Femur (tissue), 1 donor: ENCODE measurements around the gene VAMP8.
"Not testable (repeated sequence)": the region's sequence is repeated elsewhere in the genome, so short reads cannot be mapped to it uniquely, and the experiment has no call there.

Experiments used
- DNase-seq: peaks from one replicate; pipeline ENCODE4 v3.0.0-alpha.2; 2017

Gene VAMP8

GRCh38 chr2:85583667-85584353 is 6.4 kb downstream of the VAMP8 start:
- no peak for DNase-seq

- peak; percentile 66 for DNase-seq
Observed at GRCh38 chr2:85584354-85584856, 7.0 kb downstream of the VAMP8 start, which contains the start of gene VAMP5. Gene VAMP5, plus strand, starts transcription at chr2:85584431. Its CDS starts 60 bp downstream, at chr2:85584491.

GRCh38 chr2:85584857-85585780 is 7.7 kb downstream of the VAMP8 start:
- peak; percentile 57 for DNase-seq

- no peak for DNase-seq
Observed at GRCh38 chr2:85585781-85586105, 8.4 kb downstream of the VAMP8 start.

GRCh38 chr2:85588236-85588635 is 10.8 kb downstream of the VAMP8 start:
- no peak for DNase-seq

GRCh38 chr2:85588645-85589044 is 11.3 kb downstream of the VAMP8 start:
- no peak for DNase-seq

GRCh38 chr2:85589181-85589580 is 11.8 kb downstream of the VAMP8 start:
- DNase-seq = no peak

GRCh38 chr2:85589982-85590791 is 12.8 kb downstream of the VAMP8 start:
- no peak for DNase-seq

- DNase-seq = no peak
Observed at GRCh38 chr2:85590950-85591349, 13.6 kb downstream of the VAMP8 start.

GRCh38 chr2:85591563-85591962 is 14.2 kb downstream of the VAMP8 start:
- DNase-seq = no peak

GRCh38 chr2:85592299-85592698 is 14.9 kb downstream of the VAMP8 start:
- DNase-seq = not testable (repeated sequence)

- no peak for DNase-seq
Observed at GRCh38 chr2:85593023-85593422, 15.6 kb downstream of the VAMP8 start.

- DNase-seq = no peak
Observed at GRCh38 chr2:85594715-85595300, 17.4 kb downstream of the VAMP8 start.

- peak; percentile 98 for DNase-seq
Observed at GRCh38 chr2:85595301-85596025, 18.1 kb downstream of the VAMP8 start, which contains the start of gene RNF181. Gene RNF181, plus strand, starts transcription at chr2:85595745. Its CDS starts 19 bp downstream, at chr2:85595764.

- DNase-seq = no peak
Observed at GRCh38 chr2:85596026-85596333, 18.6 kb downstream of the VAMP8 start.

- DNase-seq = no peak
Observed at GRCh38 chr2:85596486-85597143, 19.2 kb downstream of the VAMP8 start.

- no peak for DNase-seq
Observed at GRCh38 chr2:85597241-85597640, 19.9 kb downstream of the VAMP8 start.

- no peak for DNase-seq
Observed at GRCh38 chr2:85598594-85599340, 21.4 kb downstream of the VAMP8 start.

- DNase-seq = no peak
Observed at GRCh38 chr2:85599468-85600234, 22.3 kb downstream of the VAMP8 start.

GRCh38 chr2:85600235-85600575 is 22.8 kb downstream of the VAMP8 start:
- DNase-seq = no peak
